Keratinocyte (primary cell): ENCODE results near the gene YWHAQ. TPM values are rescaled to one million over a fixed set of nuclear protein-coding genes. Genes with fewer than 3 reads are reported as not detected.

Source experiments
- DNase-seq: peaks from one replicate; pipeline ENCODE4 v3.0.0-alpha.2; 2011; ENCODE audit warnings: low read depth, missing footprints, low spot score
- FAIRE-seq: peaks from 2 replicates; lab custom pipeline; 2011; peaks lifted over from hg19 to GRCh38; lab: Jason Lieb, UNC
- H2AFZ ChIP-seq: 2 replicates; pipeline ENCODE4 v1.6.0; 2012; ENCODE audit warnings: low read length, control low read depth, inconsistent platforms; ENCODE audit not compliant: control insufficient read depth
- H3K27ac ChIP-seq: 2 replicates; pipeline ENCODE4 v1.5.1; 2011; ENCODE audit warnings: low read length; ENCODE audit not compliant: control insufficient read depth, insufficient read depth
- H3K27me3 ChIP-seq: 3 replicates; pipeline ENCODE4 v1.6.0; 2011; ENCODE audit warnings: low read length; ENCODE audit not compliant: control insufficient read depth, insufficient read depth; ENCODE audit errors: extremely low read depth
- H3K36me3 ChIP-seq, 2 experiments: 2 replicates in 1 of 2; 3 replicates in 1 of 2; pipeline ENCODE4 v1.5.1; 2011; ENCODE audit warnings: low read length in 2 of 2, mild to moderate bottlenecking in 1 of 2; ENCODE audit not compliant: control insufficient read depth in 2 of 2, insufficient read depth in 2 of 2; ENCODE audit errors: extremely low read depth in 1 of 2
- H3K4me1 ChIP-seq: 3 replicates; pipeline ENCODE4 v1.5.1; 2011; ENCODE audit warnings: low read length; ENCODE audit not compliant: control insufficient read depth, insufficient read depth; ENCODE audit errors: extremely low read depth
- H3K4me2 ChIP-seq: 3 replicates; pipeline ENCODE4 v1.6.0; 2011; ENCODE audit warnings: low read depth, low read length; ENCODE audit not compliant: control insufficient read depth, insufficient read depth; ENCODE audit errors: extremely low read depth
- H3K4me3 ChIP-seq, 3 experiments: fragments of 200-600 bp in 1 of 3; sonication (generic) in 1 of 3; 2 replicates in 2 of 3; 3 replicates in 1 of 3; pipeline ENCODE4 v1.5.1; 2011 to 2016; ENCODE audit warnings: low read length in 3 of 3, mild to moderate bottlenecking in 3 of 3, control low read depth in 2 of 3, inconsistent platforms in 1 of 3, low read depth in 1 of 3, mixed read lengths in 1 of 3, mixed run types in 1 of 3, moderate library complexity in 1 of 3; ENCODE audit not compliant: control insufficient read depth in 2 of 3, insufficient read depth in 2 of 3; ENCODE audit errors: extremely low read depth in 1 of 3
- H3K79me2 ChIP-seq: 2 replicates; pipeline ENCODE4 v1.6.0; 2012; ENCODE audit warnings: low read length; ENCODE audit not compliant: control insufficient read depth, insufficient read depth
- H3K9ac ChIP-seq: 3 replicates; pipeline ENCODE4 v1.6.0; 2011; ENCODE audit warnings: low read length; ENCODE audit not compliant: control insufficient read depth, insufficient read depth; ENCODE audit errors: extremely low read depth
- H3K9me1 ChIP-seq: 3 replicates; pipeline ENCODE4 v1.6.0; 2011; ENCODE audit warnings: low read length; ENCODE audit not compliant: control insufficient read depth, insufficient read depth; ENCODE audit errors: extremely low read depth
- H3K9me3 ChIP-seq: 2 replicates; pipeline ENCODE4 v1.5.1; 2012; ENCODE audit warnings: low read depth, low read length; ENCODE audit not compliant: control insufficient read depth
- H4K20me1 ChIP-seq: 3 replicates; pipeline ENCODE4 v1.6.0; 2011; ENCODE audit warnings: low read length; ENCODE audit not compliant: control insufficient read depth, insufficient read depth; ENCODE audit errors: extremely low read depth
- CTCF ChIP-seq, 3 experiments: IDR thresholded peaks in 1 of 3; conservative IDR thresholded peaks in 1 of 3; optimal IDR thresholded peaks in 1 of 3; 2 replicates in 2 of 3; 3 replicates in 1 of 3; pipeline versions ENCODE3 to v1.5.1; 2011; ENCODE audit warnings: low read length in 3 of 3, mild to moderate bottlenecking in 3 of 3, moderate library complexity in 2 of 3, control low read depth in 1 of 3, inconsistent platforms in 1 of 3; ENCODE audit not compliant: insufficient read depth in 2 of 3; ENCODE audit errors: extremely low read depth in 1 of 3
- EZH2 ChIP-seq: IDR thresholded peaks from one replicate; pipeline ENCODE4 v1.6.1; 2012; ENCODE audit warnings: inconsistent platforms, mild to moderate bottlenecking, low read length, moderate library complexity
- dilution Hi-C: fragments of 300-500 bp; cut with MboI; formaldehyde crosslinking; loops from one replicate; pipeline ENCODE4 v1.7.0; 2020; ENCODE audit warnings: low sequenced_read_pairs; ENCODE audit not compliant: extremely low pct_ligation_motif_present
- polyA plus RNA-seq, 5 experiments: library from polyadenylated mRNA; depleted of rRNA in 3 of 5; stranded (reverse) in 3 of 5; stranded (forward) in 1 of 5; unstranded in 1 of 5; fragments of >200 nt; gene quantifications; 1 replicate in 1 of 5; 2 replicates in 3 of 5; 3 replicates in 1 of 5; pipeline versions ENCODE4 v1.2.1 to v1.2.3, GENCODE V29; 2011 to 2012; ENCODE audit warnings: missing spikeins in 2 of 5, low read depth in 1 of 5, low replicate concordance in 1 of 5

Gene YWHAQ
- polyA plus RNA-seq, 1 donor (not counting 4 experiments of a cell fraction or from before 2014, with no cell fraction given): 593 TPM

GRCh38 chr2:9617749-9618148 lies 13.0 kb downstream of the YWHAQ start:
- Histone ChIP-seq H3K9me1 (no peaks in the 10 kb centered on the region), H3K4me3 (no peak overlapping the region), H3K9ac (no peak overlapping the region), H4K20me1 (peaks cover 11% of the 10 kb centered on the region), H3K4me2 (no peak overlapping the region), H3K79me2 (peaks cover 98% of the 10 kb centered on the region), H3K27me3 (no peaks in the 10 kb centered on the region), H3K9me3 (no peaks in the 10 kb centered on the region), H3K36me3 (peaks cover 0 to 6% of the 10 kb centered on the region in 2 experiments), H3K4me1 (no peaks in the 10 kb centered on the region), H3K27ac (no peak overlapping the region), H2AFZ (no peak overlapping the region)
- dilution Hi-C loops: no loop called here
- FAIRE-seq (no peak), DNase-seq (no peak)
- TF ChIP-seq EZH2: no peak
- TF ChIP-seq CTCF (optimal IDR thresholded peaks at IDR 0.05 in 1 of 3, IDR thresholded peaks at IDR 0.05 in 1 of 3, conservative IDR thresholded peaks at IDR 0.05 in 1 of 3; ENCODE audit: extremely low read depth in 1 of 3, insufficient read depth in 2 of 3, low read length in 3 of 3): no peak

GRCh38 chr2:9617296-9617695 lies 13.5 kb downstream of the YWHAQ start:
- Histone ChIP-seq H3K27me3 (no peaks in the 10 kb centered on the region), H3K9me3 (no peaks in the 10 kb centered on the region), H3K9me1 (no peaks in the 10 kb centered on the region), H3K79me2 (peaks cover 98% of the 10 kb centered on the region), H3K4me2 (no peak overlapping the region), H3K27ac (no peak overlapping the region), H2AFZ (no peak overlapping the region), H3K9ac (no peak overlapping the region), H3K4me3 (no peak overlapping the region), H3K4me1 (no peaks in the 10 kb centered on the region), H3K36me3 (peaks cover 0 to 9% of the 10 kb centered on the region in 2 experiments), H4K20me1 (peaks cover 15% of the 10 kb centered on the region)
- DNase-seq (no peak), FAIRE-seq (no peak)
- dilution Hi-C loops: no loop called here
- TF ChIP-seq CTCF (optimal IDR thresholded peaks at IDR 0.05 in 1 of 3, IDR thresholded peaks at IDR 0.05 in 1 of 3, conservative IDR thresholded peaks at IDR 0.05 in 1 of 3; ENCODE audit: extremely low read depth in 1 of 3, insufficient read depth in 2 of 3, low read length in 3 of 3) (no peak), EZH2 (no peak)
